GM12872 (cell line): ENCODE data around the gene DAD1.

Experiments
- TF ChIP-seq, protein P1 (sequence below): IDR thresholded peaks from 3 replicates; pipeline ENCODE4 v1.5.1; 2011; ENCODE audit warnings: low read depth, mild to moderate bottlenecking, low read length, moderate library complexity; ENCODE audit not compliant: insufficient read depth

The DAD1 gene

GRCh38 chr14:22534547-22534946 lies 54.5 kb downstream of the DAD1 start:
- TF ChIP-seq, protein P1, sequence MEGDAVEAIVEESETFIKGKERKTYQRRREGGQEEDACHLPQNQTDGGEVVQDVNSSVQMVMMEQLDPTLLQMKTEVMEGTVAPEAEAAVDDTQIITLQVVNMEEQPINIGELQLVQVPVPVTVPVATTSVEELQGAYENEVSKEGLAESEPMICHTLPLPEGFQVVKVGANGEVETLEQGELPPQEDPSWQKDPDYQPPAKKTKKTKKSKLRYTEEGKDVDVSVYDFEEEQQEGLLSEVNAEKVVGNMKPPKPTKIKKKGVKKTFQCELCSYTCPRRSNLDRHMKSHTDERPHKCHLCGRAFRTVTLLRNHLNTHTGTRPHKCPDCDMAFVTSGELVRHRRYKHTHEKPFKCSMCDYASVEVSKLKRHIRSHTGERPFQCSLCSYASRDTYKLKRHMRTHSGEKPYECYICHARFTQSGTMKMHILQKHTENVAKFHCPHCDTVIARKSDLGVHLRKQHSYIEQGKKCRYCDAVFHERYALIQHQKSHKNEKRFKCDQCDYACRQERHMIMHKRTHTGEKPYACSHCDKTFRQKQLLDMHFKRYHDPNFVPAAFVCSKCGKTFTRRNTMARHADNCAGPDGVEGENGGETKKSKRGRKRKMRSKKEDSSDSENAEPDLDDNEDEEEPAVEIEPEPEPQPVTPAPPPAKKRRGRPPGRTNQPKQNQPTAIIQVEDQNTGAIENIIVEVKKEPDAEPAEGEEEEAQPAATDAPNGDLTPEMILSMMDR = no peak

GRCh38 chr14:22533739-22534359 lies 55.2 kb downstream of the DAD1 start:
- TF ChIP-seq, protein P1 = no peak

- TF ChIP-seq, protein P1 = no peak
Observed at GRCh38 chr14:22533057-22533704, 55.8 kb downstream of the DAD1 start.

- TF ChIP-seq, protein P1 = no peak
Observed at GRCh38 chr14:22532345-22533056, 56.5 kb downstream of the DAD1 start.

DNA sequence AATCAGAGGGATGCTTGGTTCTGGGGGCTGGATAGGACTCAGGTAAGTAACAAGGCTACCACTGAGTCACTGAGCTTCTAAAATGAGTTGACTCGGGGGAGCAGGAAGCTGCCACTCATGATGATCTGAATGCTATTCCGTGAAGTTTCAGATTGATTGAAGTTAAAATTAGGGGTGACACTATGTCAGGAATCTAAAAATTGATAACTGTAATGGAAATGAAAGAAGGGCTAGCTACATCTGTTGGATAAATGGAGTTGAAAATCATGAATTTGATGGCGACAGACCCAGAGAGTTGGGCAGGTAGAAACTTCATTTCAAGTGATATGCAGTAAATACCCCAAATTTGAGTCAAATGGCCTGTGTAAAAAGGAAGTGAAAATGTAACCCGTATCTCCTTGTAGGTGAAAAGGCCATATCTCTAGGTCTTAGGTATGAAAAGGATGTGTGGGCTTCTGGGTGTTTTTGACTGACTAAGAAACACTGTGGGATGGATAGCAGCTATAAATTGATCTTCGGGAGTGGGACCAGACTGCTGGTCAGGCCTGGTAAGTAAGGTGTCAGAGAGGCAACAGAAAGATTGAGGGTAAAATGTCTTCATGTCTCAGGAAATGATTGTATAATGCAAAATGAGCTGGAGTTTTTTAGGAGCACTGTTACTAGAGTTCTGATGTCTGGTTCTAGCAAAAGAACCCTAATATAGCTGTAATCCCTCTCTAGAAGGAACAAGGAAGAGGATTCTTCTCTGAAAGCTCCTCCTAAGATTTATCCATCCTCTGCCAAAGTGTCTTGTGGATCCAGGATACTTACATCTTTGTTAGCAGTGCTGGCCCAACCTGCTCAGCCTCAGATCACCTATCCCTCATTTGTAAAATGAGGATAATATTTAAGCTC lies 57.3 kb downstream of the DAD1 start:
- TF ChIP-seq, protein P1 = no peak

- TF ChIP-seq, protein P1 = no peak
Observed at GRCh38 chr14:22530127-22530526, 58.9 kb downstream of the DAD1 start.

- TF ChIP-seq, protein P1 = no peak
Observed at GRCh38 chr14:22526744-22527143, 62.3 kb downstream of the DAD1 start.
